ENCODE data around the gene C1QL3. TPM values are rescaled to one million over a fixed set of nuclear protein-coding genes. Genes with fewer than 3 reads are reported as not detected.
A peak's percentile ranks its signal among the peaks of the same experiment; 100 is the strongest.

The C1QL3 gene
- total RNA-seq = not detected

GRCh38 chr10:16521311-16522016, at the start of gene C1QL3:
Gene C1QL3, minus strand, starts transcription at chr10:16521879. Its CDS starts 814 bp downstream, at chr10:16521065.
- H3K27ac Mint-ChIP-seq = no peak within 1 kb of the TSS
- peaks cover 10% of the 10 kb centered on the region for H3K4me1 Mint-ChIP-seq (ENCODE audit: low read depth)
- H3K36me3 Mint-ChIP-seq = peaks cover 4% of the 10 kb centered on the region
- H3K4me3 Mint-ChIP-seq = peak within 1 kb of the TSS; percentile 72
- DNase-seq = peak; percentile 57
- intact Hi-C loops (cut with micrococcal nuclease) = loop anchor here (1.0 to 10.0 kb wide), 2 partner anchors 84 to 253 kb away; partner anchors contain the start of gene PTER
- CTCF ChIA-PET = interaction anchor here (0.9 kb wide), 1 partner anchor 108 kb away, joined by 3 read pairs; no protein-coding TSS in a partner anchor
- no peaks in the 10 kb centered on the region for H3K9me3 Mint-ChIP-seq
- H3K27me3 Mint-ChIP-seq = peaks cover 28% of the 10 kb centered on the region
- POLR2A ChIA-PET = no interaction called here

GRCh38 chr10:16570731-16571130, 49.1 kb upstream of the C1QL3 start:
- no peak overlapping the region for H3K27ac Mint-ChIP-seq
- no peak for DNase-seq
- H3K27me3 Mint-ChIP-seq = peaks cover 14% of the 10 kb centered on the region
- POLR2A ChIA-PET = no interaction called here
- intact Hi-C loops (cut with micrococcal nuclease) = no loop called here
- CTCF ChIA-PET = no interaction called here
- H3K36me3 Mint-ChIP-seq = no peaks in the 10 kb centered on the region
- no peak overlapping the region for H3K4me3 Mint-ChIP-seq
- no peaks in the 10 kb centered on the region for H3K9me3 Mint-ChIP-seq
- peaks cover 7% of the 10 kb centered on the region for H3K4me1 Mint-ChIP-seq (ENCODE audit: low read depth)

GRCh38 chr10:16566202-16566805, 44.6 kb upstream of the C1QL3 start:
- H3K4me3 Mint-ChIP-seq = no peak overlapping the region
- intact Hi-C loops (cut with micrococcal nuclease) = no loop called here
- POLR2A ChIA-PET = no interaction called here
- CTCF ChIA-PET = no interaction called here
- peaks cover 15% of the 10 kb centered on the region for H3K27me3 Mint-ChIP-seq
- no peak for DNase-seq
- peaks cover 7% of the 10 kb centered on the region for H3K4me1 Mint-ChIP-seq (ENCODE audit: low read depth)
- no peaks in the 10 kb centered on the region for H3K36me3 Mint-ChIP-seq
- H3K9me3 Mint-ChIP-seq = no peaks in the 10 kb centered on the region
- no peak overlapping the region for H3K27ac Mint-ChIP-seq

GRCh38 chr10:16565604-16566003, 43.9 kb upstream of the C1QL3 start:
- H3K4me1 Mint-ChIP-seq (ENCODE audit: low read depth) = peaks cover 3% of the 10 kb centered on the region
- ChIA-PET POLR2A (no interaction called here), CTCF (no interaction called here)
- intact Hi-C loops (cut with micrococcal nuclease) = no loop called here
- no peaks in the 10 kb centered on the region for H3K36me3 Mint-ChIP-seq
- H3K9me3 Mint-ChIP-seq = no peaks in the 10 kb centered on the region
- H3K27ac Mint-ChIP-seq = no peak overlapping the region
- H3K27me3 Mint-ChIP-seq = peaks cover 13% of the 10 kb centered on the region
- H3K4me3 Mint-ChIP-seq = no peak overlapping the region
- DNase-seq = no peak

- Mint-ChIP-seq H3K4me3 (no peak overlapping the region), H3K9me3 (peaks cover 2% of the 10 kb centered on the region), H3K27me3 (peaks cover 19% of the 10 kb centered on the region), H3K4me1 (ENCODE audit: low read depth) (no peaks in the 10 kb centered on the region), H3K36me3 (no peaks in the 10 kb centered on the region), H3K27ac (no peak overlapping the region)
- POLR2A ChIA-PET = no interaction called here
- intact Hi-C loops (cut with micrococcal nuclease) = no loop called here
- CTCF ChIA-PET = no interaction called here
- no peak for DNase-seq
Measured at GRCh38 chr10:16562891-16563290, 41.2 kb upstream of the C1QL3 start.

- Mint-ChIP-seq H3K27me3 (peaks cover 21% of the 10 kb centered on the region), H3K9me3 (peaks cover 2% of the 10 kb centered on the region), H3K36me3 (no peaks in the 10 kb centered on the region), H3K27ac (no peak overlapping the region), H3K4me1 (ENCODE audit: low read depth) (no peaks in the 10 kb centered on the region), H3K4me3 (no peak overlapping the region)
- intact Hi-C loops (cut with micrococcal nuclease) = no loop called here
- ChIA-PET CTCF (no interaction called here), POLR2A (no interaction called here)
- no peak for DNase-seq
Measured at GRCh38 chr10:16559236-16559773, 37.6 kb upstream of the C1QL3 start.

GRCh38 chr10:16547973-16548372, 26.3 kb upstream of the C1QL3 start:
- POLR2A ChIA-PET = no interaction called here
- H3K27me3 Mint-ChIP-seq = peaks cover 11% of the 10 kb centered on the region

GRCh38 chr10:16545116-16545736, 23.5 kb upstream of the C1QL3 start:
- Mint-ChIP-seq H3K4me1 (ENCODE audit: low read depth) (no peaks in the 10 kb centered on the region), H3K27ac (no peak overlapping the region), H3K9me3 (no peaks in the 10 kb centered on the region), H3K36me3 (no peaks in the 10 kb centered on the region), H3K4me3 (no peak overlapping the region), H3K27me3 (peaks cover 14% of the 10 kb centered on the region)
- POLR2A ChIA-PET = no interaction called here
- intact Hi-C loops (cut with micrococcal nuclease) = loop anchor here (10.0 kb wide), 1 partner anchor 640 kb away; no protein-coding TSS in a partner anchor
- CTCF ChIA-PET = interaction anchor here (0.7 to 2.0 kb wide), 5 partner anchors 37 to 643 kb away, joined by 3 to 10 read pairs (median 3); no protein-coding TSS in a partner anchor
- peak; percentile 10 for DNase-seq

More at GRCh38 chr10:16547973-16548372, 26.3 kb upstream of the C1QL3 start:
- Mint-ChIP-seq H3K27ac (no peak overlapping the region), H3K4me3 (no peak overlapping the region), H3K36me3 (no peaks in the 10 kb centered on the region), H3K9me3 (no peaks in the 10 kb centered on the region), H3K4me1 (ENCODE audit: low read depth) (no peaks in the 10 kb centered on the region)
- no peak for DNase-seq
- CTCF ChIA-PET = interaction anchor here (0.6 kb wide), 1 partner anchor 140 kb away, joined by 3 read pairs; no protein-coding TSS in a partner anchor
- intact Hi-C loops (cut with micrococcal nuclease) = loop anchor here (10.0 kb wide), 1 partner anchor 643 kb away; no protein-coding TSS in a partner anchor

GRCh38 chr10:16544591-16544990, 22.9 kb upstream of the C1QL3 start:
- ChIA-PET POLR2A (no interaction called here), CTCF (interaction anchor here (0.6 to 2.0 kb wide), 4 partner anchors 104 to 642 kb away, joined by 3 to 10 read pairs (median 4); no protein-coding TSS in a partner anchor)
- Mint-ChIP-seq H3K36me3 (no peaks in the 10 kb centered on the region), H3K27ac (no peak overlapping the region), H3K4me3 (no peak overlapping the region), H3K27me3 (peaks cover 14% of the 10 kb centered on the region), H3K9me3 (no peaks in the 10 kb centered on the region), H3K4me1 (ENCODE audit: low read depth) (no peaks in the 10 kb centered on the region)
- DNase-seq = no peak
- intact Hi-C loops (cut with micrococcal nuclease) = loop anchor here (10.0 kb wide), 1 partner anchor 640 kb away; no protein-coding TSS in a partner anchor

GRCh38 chr10:16544099-16544498, 22.4 kb upstream of the C1QL3 start:
- no peaks in the 10 kb centered on the region for H3K9me3 Mint-ChIP-seq
- CTCF ChIA-PET = interaction anchor here (0.6 to 2.0 kb wide), 2 partner anchors 263 to 642 kb away, joined by 5 to 10 read pairs; no protein-coding TSS in a partner anchor
- H3K27me3 Mint-ChIP-seq = peaks cover 14% of the 10 kb centered on the region
- H3K4me3 Mint-ChIP-seq = no peak overlapping the region
- no peaks in the 10 kb centered on the region for H3K36me3 Mint-ChIP-seq
- no peaks in the 10 kb centered on the region for H3K4me1 Mint-ChIP-seq (ENCODE audit: low read depth)
- H3K27ac Mint-ChIP-seq = no peak overlapping the region
- intact Hi-C loops (cut with micrococcal nuclease) = loop anchor here (10.0 kb wide), 1 partner anchor 639 kb away; no protein-coding TSS in a partner anchor
- DNase-seq = no peak
- POLR2A ChIA-PET = no interaction called here

GRCh38 chr10:16536155-16536554, 14.5 kb upstream of the C1QL3 start:
- POLR2A ChIA-PET = no interaction called here
- no peaks in the 10 kb centered on the region for H3K9me3 Mint-ChIP-seq
- no peak overlapping the region for H3K4me3 Mint-ChIP-seq
- DNase-seq = no peak
- H3K27ac Mint-ChIP-seq = no peak overlapping the region
- intact Hi-C loops (cut with micrococcal nuclease) = no loop called here
- H3K4me1 Mint-ChIP-seq (ENCODE audit: low read depth) = no peaks in the 10 kb centered on the region
- no peaks in the 10 kb centered on the region for H3K36me3 Mint-ChIP-seq
- peaks cover 2% of the 10 kb centered on the region for H3K27me3 Mint-ChIP-seq
- CTCF ChIA-PET = no interaction called here

- ChIA-PET CTCF (no interaction called here), POLR2A (no interaction called here)
- no peak for DNase-seq
- H3K27me3 Mint-ChIP-seq = peaks cover 8% of the 10 kb centered on the region
- H3K36me3 Mint-ChIP-seq = no peaks in the 10 kb centered on the region
- intact Hi-C loops (cut with micrococcal nuclease) = loop anchor here (10.0 kb wide), 1 partner anchor 245 kb away; no protein-coding TSS in a partner anchor
- H3K4me1 Mint-ChIP-seq (ENCODE audit: low read depth) = no peaks in the 10 kb centered on the region
- H3K9me3 Mint-ChIP-seq = no peaks in the 10 kb centered on the region
- H3K27ac Mint-ChIP-seq = no peak overlapping the region
- no peak overlapping the region for H3K4me3 Mint-ChIP-seq
Measured at GRCh38 chr10:16529853-16530252, 8.2 kb upstream of the C1QL3 start.

All from activated CD4-positive, alpha-beta memory T cell treated with anti-CD3 and anti-CD28 coated beads for 36 hours (primary cell).